Natural killer cell (primary cell): ENCODE data around the gene JAZF1. TPM values are rescaled to one million over a fixed set of nuclear protein-coding genes. Genes with fewer than 3 reads are reported as not detected.

Experiments
- ATAC-seq, 3 donors: fragments of 150-1000 bp in 2 of 3; fragments of 200-7000 bp in 1 of 3; cut with Tn5 transposase; 1 replicate in 1 of 3; 2 replicates in 2 of 3; pipeline ENCODE4 v1.10.0; 2021; ENCODE audit warnings: mild to moderate bottlenecking in 2 of 3, moderate library complexity in 2 of 3
- DNase-seq, 2 donors: peaks; one replicate each; pipeline versions ENCODE4 v3.0.0 to v3.0.0-alpha.2; 2013 to 2021; ENCODE audit warnings: mixed read lengths in 1 of 2
- H3K27ac ChIP-seq: one replicate; pipeline ENCODE4 v1.5.1; 2013; ENCODE audit warnings: mild to moderate bottlenecking, low read length
- H3K27me3 ChIP-seq: one replicate; pipeline ENCODE4 v1.6.1; 2013; ENCODE audit warnings: low read length; ENCODE audit not compliant: control insufficient read depth, insufficient read depth
- H3K36me3 ChIP-seq: one replicate; pipeline ENCODE4 v1.6.1; 2013; ENCODE audit warnings: low read length; ENCODE audit not compliant: control insufficient read depth, insufficient read depth
- H3K4me1 ChIP-seq: one replicate; pipeline ENCODE4 v1.6.1; 2013; ENCODE audit warnings: low read length; ENCODE audit not compliant: control insufficient read depth, insufficient read depth
- H3K4me3 ChIP-seq: one replicate; pipeline ENCODE4 v1.5.1; 2013; ENCODE audit warnings: low read length
- H3K9me3 ChIP-seq: one replicate; pipeline ENCODE4 v1.6.1; 2013; ENCODE audit warnings: low read length; ENCODE audit not compliant: control insufficient read depth, insufficient read depth
- H3K27ac Mint-ChIP-seq, 2 donors: one replicate each; pipeline ENCODE4 v1.8.0; 2022; ENCODE audit warnings: mild to moderate bottlenecking in 2 of 2, mixed read lengths in 2 of 2, moderate library complexity in 1 of 2
- H3K27me3 Mint-ChIP-seq, 2 donors: one replicate each; pipeline ENCODE4 v1.8.0; 2022; ENCODE audit warnings: low read depth in 2 of 2, mixed read lengths in 2 of 2
- H3K36me3 Mint-ChIP-seq: one replicate; pipeline ENCODE4 v1.8.0; 2022; ENCODE audit warnings: mixed read lengths
- H3K4me1 Mint-ChIP-seq, 2 donors: one replicate each; pipeline ENCODE4 v1.8.0; 2022; ENCODE audit warnings: mixed read lengths in 2 of 2
- H3K4me3 Mint-ChIP-seq: one replicate; pipeline ENCODE4 v1.8.0; 2022; ENCODE audit warnings: mild to moderate bottlenecking, moderate library complexity, mixed read lengths
- H3K9me3 Mint-ChIP-seq, 2 donors: one replicate each; pipeline ENCODE4 v1.8.0; 2022; ENCODE audit warnings: mixed read lengths in 2 of 2
- CTCF ChIP-seq: fragments of 200-600 bp; IDR thresholded peaks from one replicate; pipeline ENCODE4 v1.8.0; 2022; ENCODE audit warnings: antibody characterized with exemption
- WGBS: methylation state at CpG from one replicate; pipeline ENCODE4 v1.1.7; 2013; ENCODE audit warnings: missing lambda C conversion rate; ENCODE audit not compliant: insufficient coverage; 5-methylcytosine and 5-hydroxymethylcytosine counted together
- intact Hi-C: fragments of 100-400 bp; cut with micrococcal nuclease; formaldehyde crosslinking; loops from one replicate; pipeline ENCODE4 v1.14.2; 2022
- total RNA-seq, 4 donors: library from RNA; stranded (reverse); fragments of 120-200 nt in 1 of 4; gene quantifications; one replicate each; pipeline versions ENCODE4 v1.2.3 to v1.2.4, GENCODE V29; 2013 to 2022

Gene JAZF1
- total RNA-seq, 3 donors from 2014 or later (not counting 1 experiment from before 2014, with no cell fraction given), result 82.5 to 89.7 (median 87.6) TPM

GRCh38 chr7:27868131-27868550 is 312.5 kb downstream of the JAZF1 start:
- Mint-ChIP-seq H3K27me3 (no peaks in the 10 kb centered on the region), H3K9me3 (no peaks in the 10 kb centered on the region), H3K4me1 (peaks cover 68 to 77% of the 10 kb centered on the region in 2 donors), H3K27ac (peak overlapping the region; percentile 72 to 76), H3K36me3 (no peaks in the 10 kb centered on the region), H3K4me3 (no peak overlapping the region)
- H3K4me1 ChIP-seq, result peaks cover 8% of the 10 kb centered on the region
- no peak overlapping the region for H3K4me3 ChIP-seq
- no peak for TF ChIP-seq CTCF
- ATAC-seq (no peak), DNase-seq (no peak)
- H3K27ac ChIP-seq, result no peak overlapping the region
- no peaks in the 10 kb centered on the region for H3K9me3 ChIP-seq
- H3K27me3 ChIP-seq, result no peaks in the 10 kb centered on the region
- WGBS, result 97% methylated on average over 15 of the region's 15 CpGs
- intact Hi-C loops, result no loop called here
- no peaks in the 10 kb centered on the region for H3K36me3 ChIP-seq

GRCh38 chr7:27866828-27867672 is 313.5 kb downstream of the JAZF1 start:
- peaks cover 8% of the 10 kb centered on the region for H3K4me1 ChIP-seq
- H3K9me3 ChIP-seq, result no peaks in the 10 kb centered on the region
- WGBS, result 90% methylated on average over 17 of the region's 17 CpGs
- no peaks in the 10 kb centered on the region for H3K27me3 ChIP-seq
- H3K36me3 ChIP-seq, result no peaks in the 10 kb centered on the region
- Mint-ChIP-seq H3K27me3 (no peaks in the 10 kb centered on the region), H3K4me1 (peaks cover 64 to 76% of the 10 kb centered on the region in 2 donors), H3K4me3 (no peak overlapping the region), H3K9me3 (no peaks in the 10 kb centered on the region), H3K27ac (peak overlapping the region; percentile 3 to 57), H3K36me3 (no peaks in the 10 kb centered on the region)
- H3K4me3 ChIP-seq, result no peak overlapping the region
- TF ChIP-seq CTCF, result no peak
- no peak for ATAC-seq
- no peak for DNase-seq
- intact Hi-C loops, result no loop called here
- no peak overlapping the region for H3K27ac ChIP-seq

- Histone ChIP-seq H3K4me1 (peaks cover 8% of the 10 kb centered on the region), H3K27ac (no peak overlapping the region), H3K27me3 (no peaks in the 10 kb centered on the region), H3K4me3 (no peak overlapping the region), H3K36me3 (no peaks in the 10 kb centered on the region), H3K9me3 (no peaks in the 10 kb centered on the region)
- H3K27ac Mint-ChIP-seq, result peak overlapping the region; percentile 35 to 57
- intact Hi-C loops, result no loop called here
- no peaks in the 10 kb centered on the region for H3K27me3 Mint-ChIP-seq
- no peaks in the 10 kb centered on the region for H3K9me3 Mint-ChIP-seq
- 50% methylated on average over 2 of the region's 2 CpGs for WGBS
- no peak for TF ChIP-seq CTCF
- no peak overlapping the region for H3K4me3 Mint-ChIP-seq
- ATAC-seq (peak in 2 of 3 donors; percentile 20 to 50), DNase-seq (peak in 1 of 2 donors; percentile 9)
- peaks cover 4% of the 10 kb centered on the region for H3K36me3 Mint-ChIP-seq
- peaks cover 62 to 74% of the 10 kb centered on the region in 2 donors for H3K4me1 Mint-ChIP-seq
Observed at GRCh38 chr7:27866256-27866655, 314.3 kb downstream of the JAZF1 start.
